AG04449 (cell line): ENCODE measurements around the gene SCP2D1.

Experiments
- CTCF ChIA-PET: fragments of 350-600 bp; formaldehyde crosslinking; extraction: SDS; loops from one replicate; lab custom pipeline; 2021; ENCODE audit warnings: antibody characterized with exemption; lab: Yijun Ruan, JAX
- POLR2A ChIA-PET: fragments of 400-600, 350-600 bp; formaldehyde crosslinking; extraction: SDS; loops from one replicate; lab custom pipeline; 2020; ENCODE audit warnings: antibody characterized with exemption, inconsistent platforms; lab: Yijun Ruan, JAX
- DNase-seq: peaks from one replicate; pipeline ENCODE4 v3.0.0-alpha.2; 2010; ENCODE audit warnings: low read depth, low spot score
- H3K4me3 ChIP-seq: 2 replicates; pipeline ENCODE4 v1.5.1; 2011; ENCODE audit warnings: low read depth, mild to moderate bottlenecking, control low read depth, low read length
- TF ChIP-seq, protein P1 (sequence below): IDR thresholded peaks from one replicate; pipeline ENCODE4 v1.5.1; 2011; ENCODE audit warnings: mild to moderate bottlenecking, moderate library complexity, low read length, control low read depth, inconsistent platforms; ENCODE audit not compliant: insufficient read depth; ENCODE audit errors: missing control alignments

Gene SCP2D1

DNA sequence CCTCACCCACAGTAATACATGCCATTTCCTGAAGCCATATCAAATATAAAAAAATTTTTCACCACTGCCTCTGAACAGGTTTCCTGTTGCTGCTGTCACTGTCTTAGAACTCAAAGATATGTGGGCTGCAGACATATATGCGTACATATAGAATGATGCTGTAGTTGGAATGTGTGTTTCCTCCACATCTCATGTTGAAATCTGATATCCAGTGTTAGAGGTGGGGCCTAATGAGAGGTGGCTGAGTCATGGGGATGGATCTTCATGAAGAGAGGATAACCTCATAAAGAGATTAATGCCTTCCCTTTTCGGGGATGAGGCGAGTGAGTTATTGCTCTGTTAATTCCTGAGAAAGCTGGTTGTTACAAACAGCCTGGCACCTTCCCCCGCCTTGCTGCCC lies 7.7 kb upstream of the SCP2D1 start:
- no peak overlapping the region for H3K4me3 ChIP-seq
- ChIA-PET CTCF (interaction anchor here (0.8 kb wide), 1 partner anchor 856 kb away, joined by 3 read pairs; no protein-coding TSS in a partner anchor), POLR2A (no interaction called here)
- peak; percentile 4 for DNase-seq
- TF ChIP-seq, protein P1, sequence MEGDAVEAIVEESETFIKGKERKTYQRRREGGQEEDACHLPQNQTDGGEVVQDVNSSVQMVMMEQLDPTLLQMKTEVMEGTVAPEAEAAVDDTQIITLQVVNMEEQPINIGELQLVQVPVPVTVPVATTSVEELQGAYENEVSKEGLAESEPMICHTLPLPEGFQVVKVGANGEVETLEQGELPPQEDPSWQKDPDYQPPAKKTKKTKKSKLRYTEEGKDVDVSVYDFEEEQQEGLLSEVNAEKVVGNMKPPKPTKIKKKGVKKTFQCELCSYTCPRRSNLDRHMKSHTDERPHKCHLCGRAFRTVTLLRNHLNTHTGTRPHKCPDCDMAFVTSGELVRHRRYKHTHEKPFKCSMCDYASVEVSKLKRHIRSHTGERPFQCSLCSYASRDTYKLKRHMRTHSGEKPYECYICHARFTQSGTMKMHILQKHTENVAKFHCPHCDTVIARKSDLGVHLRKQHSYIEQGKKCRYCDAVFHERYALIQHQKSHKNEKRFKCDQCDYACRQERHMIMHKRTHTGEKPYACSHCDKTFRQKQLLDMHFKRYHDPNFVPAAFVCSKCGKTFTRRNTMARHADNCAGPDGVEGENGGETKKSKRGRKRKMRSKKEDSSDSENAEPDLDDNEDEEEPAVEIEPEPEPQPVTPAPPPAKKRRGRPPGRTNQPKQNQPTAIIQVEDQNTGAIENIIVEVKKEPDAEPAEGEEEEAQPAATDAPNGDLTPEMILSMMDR = no peak

DNA sequence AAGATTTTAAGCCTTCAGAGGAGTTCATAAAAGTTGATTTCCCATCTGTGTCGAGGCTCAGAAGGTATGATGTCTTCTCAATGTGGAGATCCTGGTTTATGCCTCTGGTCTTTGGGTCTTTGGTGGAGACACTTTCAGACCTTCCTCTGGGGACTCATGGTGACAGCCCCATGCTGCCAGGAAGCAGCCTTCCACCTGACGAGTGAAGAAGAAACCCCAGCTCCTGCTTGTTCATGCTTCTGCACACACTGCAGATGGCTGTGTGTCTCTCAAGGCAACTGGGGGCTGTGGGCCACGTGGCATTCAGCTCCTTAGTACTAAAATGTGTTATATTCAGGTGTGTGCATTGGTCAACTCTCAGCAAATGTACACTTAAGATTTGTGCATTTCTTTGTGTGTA lies 4.9 kb upstream of the SCP2D1 start:
- CTCF ChIA-PET = no interaction called here
- POLR2A ChIA-PET = no interaction called here
- DNase-seq = no peak
- H3K4me3 ChIP-seq = no peak overlapping the region
- TF ChIP-seq, protein P1 = no peak

DNA sequence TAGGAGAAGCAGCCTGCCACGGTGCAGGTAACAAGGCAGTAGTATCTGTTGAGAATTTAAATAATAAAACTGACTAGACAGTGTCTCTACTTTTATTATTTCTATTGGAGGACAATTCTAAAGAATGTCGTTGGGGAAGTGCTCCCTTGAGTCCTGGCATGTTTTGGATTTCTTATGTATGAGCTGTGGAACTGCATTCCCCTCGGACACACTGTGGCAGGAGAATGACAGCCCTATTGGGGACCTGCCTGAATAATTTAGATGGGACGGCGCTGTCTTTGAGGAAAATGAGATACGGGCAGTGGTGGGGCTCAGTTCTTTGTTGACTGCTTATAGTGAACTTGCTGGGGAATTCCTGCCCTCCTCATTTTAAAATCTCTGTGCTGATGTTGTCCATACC lies 2.4 kb upstream of the SCP2D1 start:
- TF ChIP-seq, protein P1 = no peak
- DNase-seq = no peak
- ChIA-PET POLR2A (no interaction called here), CTCF (no interaction called here)
- H3K4me3 ChIP-seq = no peak overlapping the region

DNA sequence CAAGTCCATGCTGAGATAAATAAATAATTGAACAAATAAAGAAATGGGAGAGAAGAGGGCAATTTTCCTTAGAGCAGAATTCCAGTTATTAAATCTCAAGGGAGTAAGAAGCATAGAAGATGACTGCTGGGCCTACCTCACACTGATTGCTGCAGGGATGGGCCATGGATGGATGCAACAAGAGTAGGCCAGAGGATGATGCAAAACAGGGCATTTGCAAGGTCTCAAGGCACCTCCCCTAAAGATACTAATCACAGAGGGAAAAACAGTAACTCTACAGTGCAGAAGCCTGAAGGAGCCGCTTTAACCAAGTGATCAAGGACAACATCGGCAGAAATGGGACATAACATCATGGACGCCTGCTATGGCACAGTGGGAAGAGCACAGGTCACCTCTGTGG lies 1.7 kb upstream of the SCP2D1 start:
- ChIA-PET POLR2A (no interaction called here), CTCF (no interaction called here)
- TF ChIP-seq, protein P1 = no peak
- DNase-seq = no peak
- no peak overlapping the region for H3K4me3 ChIP-seq

DNA sequence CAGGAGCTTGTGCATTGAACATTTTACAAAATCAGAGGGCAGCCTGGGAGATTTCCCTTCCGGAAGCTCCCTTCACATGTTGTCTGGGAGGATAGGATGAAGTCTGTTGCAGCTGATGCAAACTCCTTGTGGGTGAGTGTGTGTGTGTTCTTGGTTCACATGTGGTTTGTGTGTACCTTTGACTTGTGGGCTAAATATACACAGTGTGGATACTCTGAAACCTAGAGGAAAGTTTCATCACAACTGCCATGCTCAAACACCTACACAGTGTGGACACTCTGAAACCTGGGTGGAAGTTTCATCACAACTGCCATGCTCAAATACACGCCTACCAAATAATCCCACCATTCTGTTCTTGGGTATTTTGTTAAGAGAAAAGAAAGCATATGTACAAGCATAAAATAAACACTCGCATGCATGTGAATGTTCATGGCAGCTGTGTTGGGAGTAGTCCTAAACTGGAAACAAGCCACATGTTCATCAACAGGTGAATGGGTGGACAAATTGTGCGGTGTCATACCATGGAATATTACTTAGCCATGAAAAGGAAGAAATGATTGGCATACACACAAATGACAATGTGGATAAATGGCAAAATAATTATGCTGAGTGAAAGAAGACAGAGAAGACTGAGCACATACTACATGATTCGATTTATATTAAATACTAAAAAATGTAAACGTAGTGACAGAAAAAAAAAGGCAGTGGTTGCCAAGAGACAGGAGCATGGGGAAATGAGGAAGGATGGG lies 1.8 kb downstream of the SCP2D1 start:
- ChIA-PET CTCF (no interaction called here), POLR2A (no interaction called here)
- no peak overlapping the region for H3K4me3 ChIP-seq
- DNase-seq = no peak
- TF ChIP-seq, protein P1 = no peak

DNA sequence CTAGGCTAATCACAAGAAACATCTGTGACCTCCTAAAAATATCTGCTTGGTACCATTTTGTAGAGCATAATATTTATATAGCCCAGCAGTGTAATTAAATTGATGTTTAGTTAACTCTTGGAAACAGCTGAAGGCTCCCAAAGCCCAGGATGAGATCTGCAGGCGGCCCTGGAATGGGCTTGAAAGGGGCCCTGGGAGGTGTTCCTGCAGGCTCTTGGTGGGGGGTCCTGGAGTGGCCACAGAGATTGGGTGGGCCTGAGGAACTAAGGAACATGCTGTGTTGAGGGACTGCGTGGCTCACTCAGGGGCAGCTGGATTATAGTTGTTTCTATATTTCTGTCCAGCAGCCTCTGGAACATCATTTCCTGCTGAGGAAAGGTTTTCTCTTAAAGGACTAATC lies 9.2 kb downstream of the SCP2D1 start:
- ChIA-PET POLR2A (no interaction called here), CTCF (no interaction called here)
- H3K4me3 ChIP-seq = no peak overlapping the region
- TF ChIP-seq, protein P1 = no peak
- DNase-seq = no peak
